Lower leg skin (tissue), 4 donors: ENCODE results near the gene LCP1. TPM values are rescaled to one million over a fixed set of nuclear protein-coding genes. Genes with fewer than 3 reads are reported as not detected.

Experiments
- DNase-seq, 2 donors: peaks; one replicate each; pipeline ENCODE4 v3.0.0-alpha.2; 2019; ENCODE audit warnings: low spot score in 2 of 2
- H3K4me3 ChIP-seq: fragments of 200-600 bp; sonication (generic); 2 replicates; pipeline ENCODE4 v1.5.1; 2017; ENCODE audit warnings: mild to moderate bottlenecking, low read depth; ENCODE audit not compliant: poor library complexity, severe bottlenecking
- CTCF ChIP-seq, 3 donors: fragments of 450-650 bp; IDR thresholded peaks; one replicate each; pipeline ENCODE4 v1.5.1; 2016; ENCODE audit warnings: antibody characterized with exemption in 3 of 3, mild to moderate bottlenecking in 3 of 3, moderate library complexity in 2 of 3
- POLR2A ChIP-seq, 2 donors: fragments of 450-650 bp; IDR thresholded peaks; one replicate each; pipeline ENCODE4 v1.6.1; 2016 to 2017; ENCODE audit warnings: antibody characterized with exemption in 2 of 2, mild to moderate bottlenecking in 1 of 2, moderate library complexity in 1 of 2
- WGBS, 2 donors: methylation state at CpG; one replicate each; pipeline ENCODE4 v1.1.5; 2018; 5-methylcytosine and 5-hydroxymethylcytosine counted together
- intact Hi-C: fragments of 100-400 bp; cut with DNase I; formaldehyde crosslinking; loops from one replicate; pipeline ENCODE4 v1.15.0; 2023; ENCODE audit warnings: low total_unique reads
- total RNA-seq, 4 donors: library from RNA; depleted of rRNA; stranded (reverse); fragments of >200 nt; gene quantifications; one replicate each; pipeline ENCODE4 v1.1.0, GENCODE V29; 2016

Gene LCP1
- total RNA-seq, 4 donors from 2014 or later: 21.7 to 45.4 (median 39.0) TPM

- no peak for TF ChIP-seq CTCF (IDR thresholded peaks at IDR 0.05)
- TF ChIP-seq POLR2A (IDR thresholded peaks at IDR 0.05): no peak
- DNase-seq: no peak
- H3K4me3 ChIP-seq: no peak overlapping the region
- intact Hi-C loops: no loop called here
- WGBS, 2 donors: 47 to 48% methylated on average over 2 of the region's 2 CpGs
Measured at GRCh38 chr13:46079770-46080169, 102.2 kb downstream of the LCP1 start.

- intact Hi-C loops: no loop called here
- H3K4me3 ChIP-seq: no peak overlapping the region
- WGBS, 2 donors: 46 to 62% methylated on average over 1 of the region's 1 CpG
- TF ChIP-seq POLR2A (IDR thresholded peaks at IDR 0.05) (no peak), CTCF (IDR thresholded peaks at IDR 0.05) (no peak)
- DNase-seq: no peak
Measured at GRCh38 chr13:46077265-46077664, 104.7 kb downstream of the LCP1 start.

GRCh38 chr13:46076827-46077226, 105.2 kb downstream of the LCP1 start:
- no peak for DNase-seq
- no peak for TF ChIP-seq POLR2A (IDR thresholded peaks at IDR 0.05)
- TF ChIP-seq CTCF (IDR thresholded peaks at IDR 0.05): no peak
- no peak overlapping the region for H3K4me3 ChIP-seq
- WGBS, 2 donors: 80 to 94% methylated on average over 3 of the region's 3 CpGs
- intact Hi-C loops: no loop called here

Other genes with a start within 250 kb of the LCP1 start
- gene ZC3H13, start 129.4 kb downstream of the LCP1 start, total RNA-seq: 10 to 100 TPM; 21.1 to 42.5 (median 25.3) TPM
- under 1 TPM in 3 of 4 donors, not detected in 1; 0.25 to 0.42 (median 0.29) TPM for gene CPB2, start 77.1 kb downstream of the LCP1 start, total RNA-seq
- not detected for gene LRRC63, start 29.8 kb upstream of the LCP1 start, total RNA-seq
- gene RUBCNL, start 205.1 kb upstream of the LCP1 start, total RNA-seq: 1 to 10 TPM in 3 of 4 donors, under 1 TPM in 1; 0.08 to 4.3 (median 2.9) TPM